CD4-positive, alpha-beta T cell treated with Interleukin-6 for 4 hours (primary cell): ENCODE results near the gene EIF4EBP2.

Experiments
- DNase-seq: peaks from one replicate; pipeline ENCODE4 v3.0.0-alpha.2; 2020; ENCODE audit warnings: mixed read lengths

EIF4EBP2 gene

DNA sequence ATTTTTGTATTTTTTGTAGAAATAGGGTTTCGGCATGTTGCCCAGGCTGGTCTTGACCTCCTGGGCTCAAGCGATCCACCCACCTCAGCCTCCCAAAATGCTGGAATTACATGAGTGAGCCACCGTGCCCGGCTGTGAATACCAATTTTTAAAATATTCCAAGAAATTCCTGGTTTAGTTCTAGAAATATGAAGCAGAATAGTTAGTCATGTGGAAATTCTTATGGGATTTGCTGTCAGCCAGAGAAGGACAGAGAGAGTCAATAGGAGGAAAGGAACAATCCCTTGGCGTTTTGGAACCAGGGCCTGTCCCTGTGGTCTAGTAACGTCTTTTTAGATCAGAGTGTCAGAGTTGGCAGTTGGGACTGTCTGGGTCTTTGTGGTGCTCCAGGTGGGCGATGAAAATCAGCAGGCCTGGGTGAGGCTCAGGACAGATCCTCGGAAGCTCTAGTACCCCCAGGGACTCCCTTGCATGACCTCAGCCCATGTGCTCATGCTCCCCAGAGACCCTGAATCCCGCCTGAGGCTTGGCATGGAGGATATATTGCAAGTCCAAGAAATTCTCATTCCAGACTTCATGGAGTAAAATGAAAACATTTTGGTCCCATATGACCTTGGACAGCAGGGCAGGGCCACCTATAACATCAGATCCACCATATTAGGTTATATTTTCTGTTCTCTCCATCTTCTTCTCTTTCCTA, 29.8 kb downstream of the EIF4EBP2 start:
- DNase-seq, result no peak

DNA sequence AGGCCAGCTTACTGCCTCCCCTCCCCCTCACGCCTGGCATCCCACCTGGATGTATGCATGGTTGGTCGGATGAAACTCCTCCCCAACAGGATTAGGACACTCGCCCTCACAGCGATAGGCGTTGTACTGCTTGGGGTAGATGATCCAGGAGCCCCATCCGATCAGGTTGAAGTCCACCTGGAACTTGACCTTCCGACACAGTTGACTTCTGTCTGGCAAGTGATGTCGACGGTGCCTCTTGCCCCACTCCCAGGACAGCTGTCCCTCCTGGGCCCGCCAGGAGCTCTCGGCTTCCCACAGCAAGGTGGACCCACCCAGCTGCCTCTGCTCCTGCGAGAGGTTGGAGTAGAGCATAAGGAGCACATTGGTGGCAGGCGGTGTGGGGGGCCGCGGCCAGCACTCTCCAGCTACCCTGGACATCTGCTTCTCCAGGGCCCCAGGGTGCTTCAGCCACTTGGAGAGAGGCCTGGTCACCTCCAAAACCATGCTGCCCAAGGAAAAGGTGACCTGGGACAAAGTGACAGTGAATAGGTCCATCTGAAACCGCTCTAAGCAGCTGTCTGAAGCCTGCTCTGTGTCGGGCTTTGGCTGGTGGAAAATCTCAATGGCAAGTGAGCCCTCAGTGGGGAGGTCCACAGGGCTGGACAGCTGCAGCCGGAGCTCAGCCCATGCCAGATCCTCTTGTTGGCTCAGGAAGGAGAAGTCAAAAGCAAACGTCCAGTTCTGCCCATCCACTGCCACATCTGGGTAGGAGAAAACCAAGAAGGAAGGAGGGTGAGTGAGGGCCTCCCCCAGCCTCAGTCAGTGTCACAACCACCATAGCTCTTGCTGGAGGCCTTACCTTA, 31.5 kb downstream of the EIF4EBP2 start:
- DNase-seq, result no peak

- DNase-seq, result no peak
Measured at GRCh38 chr10:70437721-70438120, 33.8 kb downstream of the EIF4EBP2 start.

DNA sequence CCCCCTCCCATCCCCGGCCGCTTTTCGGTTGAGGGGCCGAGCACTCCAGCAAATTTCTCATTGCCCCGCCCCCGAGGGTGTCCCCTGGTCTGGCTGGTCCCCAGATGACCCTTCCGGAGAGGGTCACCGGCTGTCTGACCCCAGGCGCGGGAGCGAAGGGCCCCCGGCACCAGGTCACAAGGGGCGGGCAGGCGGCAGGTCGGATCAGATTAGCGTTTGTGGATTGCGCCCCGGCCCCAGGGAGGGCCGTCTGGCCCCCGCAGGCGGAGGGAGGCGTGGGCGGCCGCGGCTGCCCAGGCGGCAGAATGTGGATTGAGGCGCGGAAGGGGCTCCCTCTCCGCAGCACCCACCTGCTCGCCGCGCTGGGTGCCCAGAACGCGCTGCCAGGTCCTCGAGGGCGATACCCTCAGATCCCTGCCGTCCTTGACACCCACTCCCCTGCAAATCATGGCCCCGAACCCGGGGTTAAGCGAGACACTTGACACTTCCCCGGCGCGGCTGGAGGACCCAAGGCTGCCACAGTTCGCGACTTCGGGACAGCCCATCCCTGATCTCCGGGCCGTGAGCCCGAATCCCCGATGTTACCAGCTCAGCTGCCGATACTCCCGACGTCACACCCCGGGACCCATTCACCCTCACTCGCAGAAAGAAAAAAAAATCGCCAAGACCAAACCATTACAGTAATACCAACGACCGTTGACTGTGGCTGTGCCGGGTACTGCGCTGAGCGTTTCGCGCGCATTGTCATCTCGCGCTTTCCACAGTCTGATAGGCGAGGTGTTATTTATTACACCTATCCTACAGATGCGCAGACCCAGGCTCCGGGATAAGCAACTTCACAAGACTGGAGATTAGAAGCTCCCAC, 36.6 kb downstream of the EIF4EBP2 start:
- DNase-seq, result no peak

- DNase-seq, result peak; percentile 17
Measured at GRCh38 chr10:70441161-70441894, 37.4 kb downstream of the EIF4EBP2 start, which contains the start of gene NODAL. Gene NODAL, minus strand, starts transcription at chr10:70441681. Its CDS starts 14 bp downstream, at chr10:70441667.

GRCh38 chr10:70441895-70442309, 38.0 kb downstream of the EIF4EBP2 start:
- no peak for DNase-seq

GRCh38 chr10:70442332-70442988, 38.5 kb downstream of the EIF4EBP2 start:
- DNase-seq, result no peak

DNA sequence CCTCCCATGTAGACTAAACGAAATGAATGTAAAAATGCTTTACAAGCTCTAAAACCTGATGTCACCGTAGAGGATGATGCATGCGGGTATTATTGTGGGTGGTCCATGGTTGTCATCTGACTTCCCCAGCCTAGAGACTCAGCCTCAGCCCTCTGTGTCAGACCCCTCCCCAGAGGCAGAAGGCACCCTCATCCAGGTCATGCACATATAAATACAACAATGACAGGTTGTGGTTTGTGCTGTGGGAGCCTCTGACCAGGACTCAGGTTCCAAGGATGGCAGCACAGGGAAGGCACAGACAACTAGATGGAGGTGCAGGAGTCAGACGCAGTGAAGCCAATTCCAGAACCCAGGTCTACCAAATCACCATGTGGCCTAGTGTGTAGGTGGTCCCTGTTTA, 40.8 kb downstream of the EIF4EBP2 start:
- no peak for DNase-seq

GRCh38 chr10:70445718-70446657, 42.0 kb downstream of the EIF4EBP2 start:
- DNase-seq, result no peak

- no peak for DNase-seq
Measured at GRCh38 chr10:70448236-70448635, 44.3 kb downstream of the EIF4EBP2 start.

GRCh38 chr10:70455213-70455630, 51.3 kb downstream of the EIF4EBP2 start:
- no peak for DNase-seq

DNA sequence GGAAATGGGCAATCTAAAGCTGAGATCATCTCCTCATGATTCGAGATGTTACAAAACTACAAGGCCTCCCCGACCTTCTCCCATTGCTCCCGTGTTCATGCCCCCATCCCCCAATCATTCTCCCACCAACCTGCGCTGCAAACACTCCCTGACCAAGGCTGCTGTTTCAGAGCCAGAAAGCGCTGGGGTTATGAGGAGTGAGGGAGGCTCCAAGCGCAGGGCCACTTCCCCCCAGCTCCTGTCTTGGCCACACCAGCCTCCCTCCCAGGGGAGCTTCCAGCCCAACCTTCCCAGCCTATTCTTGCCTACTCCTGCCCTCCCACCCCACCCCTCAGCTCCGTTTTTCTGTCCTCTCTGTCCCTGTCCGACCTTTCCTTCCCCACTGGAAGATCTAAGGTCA, 52.2 kb downstream of the EIF4EBP2 start:
- no peak for DNase-seq

GRCh38 chr10:70457759-70458305, 53.9 kb downstream of the EIF4EBP2 start:
- DNase-seq, result no peak

DNA sequence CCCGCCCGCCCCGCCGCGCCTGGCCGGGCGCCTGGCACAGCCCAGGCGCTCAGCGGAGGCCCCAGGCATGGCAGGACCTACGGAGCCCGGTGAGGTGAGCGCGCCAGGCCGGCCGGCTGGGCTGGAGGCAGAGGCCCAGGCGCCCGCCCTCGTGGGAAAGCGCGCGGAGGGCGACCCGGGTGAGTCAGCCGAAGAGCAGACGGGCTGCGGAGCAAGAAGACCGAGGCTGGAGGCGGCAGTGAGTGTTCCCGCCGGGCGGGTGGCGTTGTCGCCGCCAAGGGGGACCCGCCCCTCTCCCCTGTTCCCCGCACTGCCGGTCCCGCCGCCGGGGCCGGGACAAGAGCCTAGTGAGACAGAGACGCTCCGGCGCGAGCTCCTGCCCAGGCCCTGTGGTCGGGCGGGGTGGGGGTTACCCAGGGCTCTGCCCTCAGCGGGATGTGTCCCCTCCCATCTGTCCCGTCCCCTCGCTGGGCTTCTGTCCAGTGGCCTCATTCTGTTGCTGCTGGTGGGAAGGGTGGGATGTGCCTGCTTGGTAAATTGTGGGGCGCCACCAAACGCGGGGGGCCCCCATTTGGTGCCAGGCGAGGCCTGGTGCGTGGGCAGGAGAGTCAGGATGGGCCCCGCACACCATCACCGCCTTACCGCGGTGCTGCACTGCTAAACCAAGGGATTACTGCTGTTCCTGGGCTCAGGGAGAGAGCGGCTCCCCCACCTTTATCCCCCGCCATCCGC, 54.5 kb downstream of the EIF4EBP2 start:
- peak; percentile 54 for DNase-seq

DNA sequence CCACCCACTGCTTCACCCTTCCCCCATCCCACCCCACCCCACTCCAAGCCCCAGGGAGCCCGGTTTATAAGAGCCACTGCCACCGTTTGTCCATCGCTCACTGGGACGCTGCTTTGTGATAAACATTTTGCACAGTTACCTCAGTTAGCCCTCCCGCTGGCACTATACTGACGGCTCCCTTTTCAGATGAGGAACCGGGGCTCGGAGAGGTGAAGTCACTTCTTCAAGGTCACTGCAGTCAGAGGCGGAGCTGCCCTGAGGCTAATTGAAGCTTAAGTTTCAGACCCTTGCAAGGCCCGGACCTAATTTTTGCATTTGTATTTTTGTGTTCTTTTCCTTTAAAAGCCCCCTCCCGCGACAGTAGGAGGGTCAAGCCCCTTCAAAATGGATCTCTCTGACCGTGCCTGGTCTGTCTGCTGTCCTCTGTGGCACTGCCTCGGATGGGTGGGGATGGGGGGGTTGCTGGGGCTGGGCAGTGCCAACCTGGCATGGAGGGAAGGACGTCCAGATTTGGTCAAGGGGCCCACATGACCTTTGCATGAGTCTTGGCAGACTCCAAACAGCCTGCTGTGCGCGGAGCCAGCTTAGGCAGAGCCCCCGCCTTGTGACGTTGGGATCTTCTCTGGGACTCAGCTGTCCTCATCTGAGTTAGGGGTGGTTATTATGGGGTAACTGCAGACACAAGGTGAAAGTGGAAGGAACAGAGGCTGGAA, 55.3 kb downstream of the EIF4EBP2 start:
- DNase-seq, result no peak

- DNase-seq, result no peak
Measured at GRCh38 chr10:70459774-70460490, 56.0 kb downstream of the EIF4EBP2 start.

DNA sequence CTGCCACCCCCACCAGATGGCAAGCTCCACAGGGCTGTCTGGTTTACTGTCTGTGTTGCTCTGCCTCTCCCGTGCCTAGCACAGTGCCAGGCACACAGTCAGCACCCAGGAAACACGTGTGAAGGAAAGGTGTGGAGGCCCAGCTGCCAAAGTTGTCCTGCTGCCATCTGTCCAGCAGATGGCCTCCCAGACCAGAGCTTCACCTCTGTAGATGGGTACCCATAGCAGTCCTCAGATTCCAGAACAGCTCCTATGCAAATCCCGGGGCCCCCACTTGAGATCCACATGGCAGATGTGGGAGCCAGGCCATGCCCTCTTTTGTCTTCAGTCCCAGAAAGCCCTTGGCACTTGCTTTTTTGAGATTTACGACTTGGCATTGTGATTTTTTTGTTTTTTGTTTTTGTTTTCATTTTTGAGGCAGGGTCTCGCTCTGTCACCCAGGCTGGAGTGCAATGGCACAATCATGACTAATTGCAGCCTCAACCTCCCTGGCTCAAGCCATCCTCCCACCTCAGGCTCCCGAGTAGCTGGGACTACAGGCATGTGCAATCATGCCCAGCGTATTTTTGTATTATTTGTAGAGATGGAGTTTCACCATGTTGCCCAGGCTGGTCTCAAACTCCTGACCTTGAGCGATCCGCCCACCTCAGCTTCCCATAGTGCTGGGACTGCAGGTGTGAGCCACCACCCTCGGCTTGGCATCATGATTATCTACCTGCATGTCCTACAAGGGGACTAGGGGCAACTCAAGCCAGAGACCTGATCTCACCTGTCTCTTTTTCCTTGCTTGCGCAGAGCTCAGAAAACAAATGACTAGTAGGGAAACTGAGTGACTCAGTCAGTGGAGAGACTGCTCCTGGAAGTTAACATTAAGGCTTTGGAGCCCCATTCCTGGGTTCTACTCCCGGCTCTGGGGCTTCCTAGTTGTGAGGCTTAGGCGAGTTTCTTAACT, 57.7 kb downstream of the EIF4EBP2 start:
- peak; percentile 67 for DNase-seq
